ENCODE measurements around the gene DDX39B.

The DDX39B gene

DNA sequence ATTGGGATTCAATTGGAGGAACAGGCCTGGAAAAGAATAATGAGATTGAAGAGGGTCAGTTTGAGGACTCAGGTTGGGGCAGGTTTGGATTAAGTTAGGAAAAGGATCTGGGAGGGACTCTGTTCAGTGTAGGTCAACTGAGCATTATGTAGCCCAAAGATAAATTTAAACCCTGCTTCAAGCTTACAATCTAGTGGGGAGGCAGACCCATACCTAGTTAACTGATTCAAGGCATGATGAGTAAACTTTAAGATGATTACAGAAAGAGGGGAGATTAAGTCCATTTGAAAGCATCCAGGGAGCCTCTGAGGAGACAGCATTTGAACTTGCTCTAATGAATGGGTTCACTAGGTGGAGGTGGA is 18.9 kb upstream of the DDX39B start:
- Histone ChIP-seq H3K9me3 (ENCODE audit: control insufficient read depth, insufficient read depth, low read length) (no peaks in the 10 kb centered on the region), H3K4me2 (ENCODE audit: low read length) (peak overlapping the region; percentile 79), H4K20me1 (ENCODE audit: control insufficient read depth, insufficient read depth, low read depth, low read length) (no peaks in the 10 kb centered on the region), H3F3A (ENCODE audit: control insufficient read depth, insufficient read depth) (peaks cover 11% of the 10 kb centered on the region), H3K4me1 (ENCODE audit: control insufficient read depth, low read length) (peaks cover 75% of the 10 kb centered on the region), H3K4me3 (ENCODE audit: low read length) (peak overlapping the region; percentile 64), H3K9me2 (replicated peaks; ENCODE audit: control insufficient read depth, low read length) (no peaks in the 10 kb centered on the region), H3K27ac (ENCODE audit: low read depth, low read length) (peak overlapping the region; percentile 85), H3K27me3 (ENCODE audit: control insufficient read depth, low read length) (peaks cover 15% of the 10 kb centered on the region), H3K79me2 (ENCODE audit: control insufficient read depth, low read length) (no peaks in the 10 kb centered on the region), H3K36me3 (ENCODE audit: control insufficient read depth, low read length) (peaks cover 27% of the 10 kb centered on the region)
- no peak for TF ChIP-seq EZH2phosphoT487 (IDR thresholded peaks at IDR 0.05; ENCODE audit: borderline replicate concordance, low read length)
- TF ChIP-seq, protein P1, sequence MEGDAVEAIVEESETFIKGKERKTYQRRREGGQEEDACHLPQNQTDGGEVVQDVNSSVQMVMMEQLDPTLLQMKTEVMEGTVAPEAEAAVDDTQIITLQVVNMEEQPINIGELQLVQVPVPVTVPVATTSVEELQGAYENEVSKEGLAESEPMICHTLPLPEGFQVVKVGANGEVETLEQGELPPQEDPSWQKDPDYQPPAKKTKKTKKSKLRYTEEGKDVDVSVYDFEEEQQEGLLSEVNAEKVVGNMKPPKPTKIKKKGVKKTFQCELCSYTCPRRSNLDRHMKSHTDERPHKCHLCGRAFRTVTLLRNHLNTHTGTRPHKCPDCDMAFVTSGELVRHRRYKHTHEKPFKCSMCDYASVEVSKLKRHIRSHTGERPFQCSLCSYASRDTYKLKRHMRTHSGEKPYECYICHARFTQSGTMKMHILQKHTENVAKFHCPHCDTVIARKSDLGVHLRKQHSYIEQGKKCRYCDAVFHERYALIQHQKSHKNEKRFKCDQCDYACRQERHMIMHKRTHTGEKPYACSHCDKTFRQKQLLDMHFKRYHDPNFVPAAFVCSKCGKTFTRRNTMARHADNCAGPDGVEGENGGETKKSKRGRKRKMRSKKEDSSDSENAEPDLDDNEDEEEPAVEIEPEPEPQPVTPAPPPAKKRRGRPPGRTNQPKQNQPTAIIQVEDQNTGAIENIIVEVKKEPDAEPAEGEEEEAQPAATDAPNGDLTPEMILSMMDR (IDR thresholded peaks at IDR 0.05; ENCODE audit: low read depth, low read length, poor library complexity, severe bottlenecking): no peak

DNA sequence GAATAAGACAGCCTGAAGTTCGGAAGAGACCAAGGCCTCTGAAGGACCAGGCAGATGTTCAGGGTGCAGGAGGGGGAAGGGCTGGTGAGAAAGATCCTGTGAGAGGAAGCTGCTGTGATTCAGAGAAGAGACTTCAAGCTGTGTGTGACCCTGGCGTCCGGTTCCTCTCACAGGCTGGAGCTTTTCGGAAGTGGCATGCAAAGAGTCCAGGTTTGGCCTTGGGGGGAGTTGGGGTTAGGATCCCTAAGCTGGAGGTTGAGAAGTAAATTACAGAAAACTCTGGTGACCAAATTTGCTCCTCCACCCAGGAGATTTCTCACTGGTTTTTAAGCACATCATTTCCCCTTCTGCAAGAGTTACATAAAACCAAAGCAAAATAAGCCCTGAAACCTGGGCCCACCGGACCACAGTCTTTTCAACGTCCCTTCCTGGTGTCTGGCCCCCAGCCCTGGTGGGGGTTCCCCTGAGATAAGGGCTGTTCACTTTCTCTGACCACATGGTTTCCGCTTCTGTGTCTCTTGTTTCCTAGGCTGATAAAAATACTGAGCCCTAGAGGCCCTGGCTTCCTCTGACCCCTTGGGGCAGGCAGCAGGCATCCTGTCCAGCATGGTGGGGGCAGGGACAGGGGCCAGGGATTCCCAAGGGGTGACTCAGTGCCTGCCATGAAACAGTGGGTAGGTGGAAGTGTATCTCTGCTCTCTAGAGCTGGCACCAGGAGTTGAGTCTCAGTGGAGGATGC is 18.3 kb upstream of the DDX39B start:
- TF ChIP-seq EZH2phosphoT487 (IDR thresholded peaks at IDR 0.05; ENCODE audit: borderline replicate concordance, low read length): no peak
- TF ChIP-seq, protein P1 (IDR thresholded peaks at IDR 0.05; ENCODE audit: low read depth, low read length, poor library complexity, severe bottlenecking): no peak
- no peaks in the 10 kb centered on the region for H3K79me2 ChIP-seq (ENCODE audit: control insufficient read depth, low read length)
- peaks cover 11% of the 10 kb centered on the region for H3F3A ChIP-seq (ENCODE audit: control insufficient read depth, insufficient read depth)
- H3K9me2 ChIP-seq (replicated peaks; ENCODE audit: control insufficient read depth, low read length): no peaks in the 10 kb centered on the region
- peak overlapping the region; percentile 64 for H3K4me3 ChIP-seq (ENCODE audit: low read length)
- H3K9me3 ChIP-seq (ENCODE audit: control insufficient read depth, insufficient read depth, low read length): no peaks in the 10 kb centered on the region
- H3K27ac ChIP-seq (ENCODE audit: low read depth, low read length): peak overlapping the region; percentile 85
- no peaks in the 10 kb centered on the region for H4K20me1 ChIP-seq (ENCODE audit: control insufficient read depth, insufficient read depth, low read depth, low read length)
- H3K4me1 ChIP-seq (ENCODE audit: control insufficient read depth, low read length): peaks cover 75% of the 10 kb centered on the region
- H3K27me3 ChIP-seq (ENCODE audit: control insufficient read depth, low read length): peaks cover 11% of the 10 kb centered on the region
- H3K4me2 ChIP-seq (ENCODE audit: low read length): peak overlapping the region; percentile 79
- H3K36me3 ChIP-seq (ENCODE audit: control insufficient read depth, low read length): peaks cover 27% of the 10 kb centered on the region

DNA sequence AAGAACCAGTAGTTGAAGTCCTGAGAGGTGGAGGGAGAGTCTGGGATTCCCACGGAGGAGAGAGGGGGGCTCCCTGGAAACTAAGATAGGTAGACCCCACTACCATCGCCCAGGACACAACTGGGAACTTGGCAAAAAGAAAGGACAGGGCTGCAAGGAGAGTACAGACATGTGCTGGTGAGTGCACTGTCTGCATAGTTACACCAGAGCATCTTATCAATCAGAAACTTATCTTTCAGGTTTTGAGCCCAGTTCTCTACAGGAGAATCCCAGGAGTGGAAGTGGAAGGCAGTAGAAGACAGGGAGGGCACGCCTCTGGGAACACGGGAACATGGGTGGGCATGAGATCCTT is 17.8 kb upstream of the DDX39B start:
- peak overlapping the region; percentile 85 for H3K27ac ChIP-seq (ENCODE audit: low read depth, low read length)
- peaks cover 16% of the 10 kb centered on the region for H3F3A ChIP-seq (ENCODE audit: control insufficient read depth, insufficient read depth)
- peaks cover 30% of the 10 kb centered on the region for H3K36me3 ChIP-seq (ENCODE audit: control insufficient read depth, low read length)
- TF ChIP-seq, protein P1 (IDR thresholded peaks at IDR 0.05; ENCODE audit: low read depth, low read length, poor library complexity, severe bottlenecking): no peak
- no peak for TF ChIP-seq EZH2phosphoT487 (IDR thresholded peaks at IDR 0.05; ENCODE audit: borderline replicate concordance, low read length)
- peaks cover 8% of the 10 kb centered on the region for H3K27me3 ChIP-seq (ENCODE audit: control insufficient read depth, low read length)
- H3K4me2 ChIP-seq (ENCODE audit: low read length): peak overlapping the region; percentile 79
- H4K20me1 ChIP-seq (ENCODE audit: control insufficient read depth, insufficient read depth, low read depth, low read length): no peaks in the 10 kb centered on the region
- peak overlapping the region; percentile 64 for H3K4me3 ChIP-seq (ENCODE audit: low read length)
- H3K4me1 ChIP-seq (ENCODE audit: control insufficient read depth, low read length): peaks cover 75% of the 10 kb centered on the region
- H3K9me3 ChIP-seq (ENCODE audit: control insufficient read depth, insufficient read depth, low read length): no peaks in the 10 kb centered on the region
- no peaks in the 10 kb centered on the region for H3K9me2 ChIP-seq (replicated peaks; ENCODE audit: control insufficient read depth, low read length)
- H3K79me2 ChIP-seq (ENCODE audit: control insufficient read depth, low read length): no peaks in the 10 kb centered on the region

All from DOHH2 (cell line).